H9 (cell line): ENCODE results near the gene GABPB2. TPM values are rescaled to one million over a fixed set of nuclear protein-coding genes. Genes with fewer than 3 reads are reported as not detected.

Experiments used
- DNase-seq: peaks from one replicate; pipeline ENCODE4 v3.0.0-alpha.2; 2017
- H2AFZ ChIP-seq: one replicate; pipeline ENCODE4 v1.6.1; 2013; ENCODE audit warnings: mild to moderate bottlenecking, low read length, control low read depth, moderate library complexity
- H2AK5ac ChIP-seq: 2 replicates; pipeline ENCODE4 v1.6.1; 2013; ENCODE audit warnings: low read length, control low read depth, mixed read lengths; ENCODE audit not compliant: insufficient read length
- H2BK120ac ChIP-seq: one replicate; pipeline ENCODE4 v1.6.1; 2013; ENCODE audit warnings: low read depth, mild to moderate bottlenecking, low read length, control low read depth, inconsistent platforms; ENCODE audit not compliant: poor library complexity, severe bottlenecking
- H2BK12ac ChIP-seq: 2 replicates; pipeline ENCODE4 v1.6.1; 2013; ENCODE audit warnings: low read length, control low read depth, mixed read lengths, low read depth; ENCODE audit not compliant: insufficient read length
- H2BK15ac ChIP-seq: 2 replicates; pipeline ENCODE4 v1.6.1; 2013; ENCODE audit warnings: low read depth, low read length, control low read depth
- H2BK20ac ChIP-seq: one replicate; pipeline ENCODE4 v1.6.1; 2013; ENCODE audit warnings: low read depth, mild to moderate bottlenecking, low read length, control low read depth, inconsistent platforms; ENCODE audit not compliant: poor library complexity, severe bottlenecking
- H2BK5ac ChIP-seq: 2 replicates; pipeline ENCODE4 v1.6.1; 2013; ENCODE audit warnings: low read length, control low read depth, mixed read lengths; ENCODE audit not compliant: insufficient read length
- H3K14ac ChIP-seq: 2 replicates; pipeline ENCODE4 v1.6.1; 2013; ENCODE audit warnings: low read length, control low read depth; ENCODE audit not compliant: insufficient read depth
- H3K18ac ChIP-seq: 2 replicates; pipeline ENCODE4 v1.6.1; 2013; ENCODE audit warnings: low read depth, mild to moderate bottlenecking, mixed read lengths, low read length, control low read depth; ENCODE audit not compliant: insufficient read length
- H3K23ac ChIP-seq: 2 replicates; pipeline ENCODE4 v1.6.1; 2013; ENCODE audit warnings: low read length, control low read depth, mixed read lengths, low read depth; ENCODE audit not compliant: insufficient read length
- H3K23me2 ChIP-seq: 2 replicates; pipeline ENCODE4 v1.6.1; 2013; ENCODE audit warnings: low read depth, mild to moderate bottlenecking, mixed read lengths, low read length, control low read depth; ENCODE audit not compliant: insufficient read length, poor library complexity, severe bottlenecking
- H3K27ac ChIP-seq: 2 replicates; pipeline ENCODE4 v1.5.1; 2013; ENCODE audit warnings: low read length, control low read depth, mixed read lengths, low read depth; ENCODE audit not compliant: insufficient read length
- H3K27me3 ChIP-seq: 2 replicates; pipeline ENCODE4 v1.6.1; 2013; ENCODE audit warnings: low read length, control low read depth, inconsistent platforms; ENCODE audit not compliant: insufficient read depth
- H3K4ac ChIP-seq: 2 replicates; pipeline ENCODE4 v1.6.1; 2013; ENCODE audit warnings: low read depth, mild to moderate bottlenecking, control low read depth, inconsistent platforms, low read length, moderate library complexity
- H3K4me1 ChIP-seq: 2 replicates; pipeline ENCODE4 v1.6.1; 2013; ENCODE audit warnings: low read length, control low read depth, inconsistent platforms; ENCODE audit not compliant: insufficient read depth
- H3K4me2 ChIP-seq: 2 replicates; pipeline ENCODE4 v1.6.1; 2013; ENCODE audit warnings: low read length, control low read depth, mixed read lengths; ENCODE audit not compliant: insufficient read length, insufficient read depth
- H3K56ac ChIP-seq: 2 replicates; pipeline ENCODE4 v1.6.1; 2013; ENCODE audit warnings: low read depth, mild to moderate bottlenecking, mixed read lengths, low read length, control low read depth; ENCODE audit not compliant: insufficient read length
- H3K79me1 ChIP-seq: 2 replicates; pipeline ENCODE4 v1.6.1; 2013; ENCODE audit warnings: low read depth, mild to moderate bottlenecking, moderate library complexity, low read length, control low read depth, inconsistent platforms; ENCODE audit not compliant: insufficient read depth, poor library complexity, severe bottlenecking
- H3K79me2 ChIP-seq: 2 replicates; pipeline ENCODE4 v1.6.1; 2013; ENCODE audit warnings: low read length, control low read depth, inconsistent platforms; ENCODE audit not compliant: insufficient read depth
- H3K9ac ChIP-seq: 2 replicates; pipeline ENCODE4 v1.6.1; 2013; ENCODE audit warnings: low read length, control low read depth, mixed read lengths; ENCODE audit not compliant: insufficient read length; ENCODE audit errors: extremely low read depth
- H3K9me3 ChIP-seq: one replicate; pipeline ENCODE4 v1.6.1; 2013; ENCODE audit warnings: low read depth, low read length, inconsistent platforms; ENCODE audit not compliant: control insufficient read depth
- H3T11ph ChIP-seq: one replicate; pipeline ENCODE4 v1.6.1; 2013; ENCODE audit warnings: mild to moderate bottlenecking, low read length, control low read depth, inconsistent platforms
- H4K20me1 ChIP-seq: one replicate; pipeline ENCODE4 v1.6.1; 2013; ENCODE audit not compliant: control insufficient read depth, insufficient read length, insufficient read depth
- H4K5ac ChIP-seq: 2 replicates; pipeline ENCODE4 v1.6.1; 2013; ENCODE audit warnings: low read depth, mild to moderate bottlenecking, mixed read lengths, low read length, control low read depth; ENCODE audit not compliant: insufficient read length
- H4K8ac ChIP-seq: replicated peaks from 2 replicates; pipeline ENCODE4 v1.6.1; 2013; ENCODE audit warnings: low read length, control low read depth, mixed read lengths, low read depth; ENCODE audit not compliant: insufficient read length
- H4K91ac ChIP-seq: 2 replicates; pipeline ENCODE4 v1.6.1; 2013; ENCODE audit warnings: low read depth, mild to moderate bottlenecking, moderate library complexity, mixed read lengths, low read length, control low read depth; ENCODE audit not compliant: insufficient read length
- H3K27ac Mint-ChIP-seq, 3 experiments: 2 replicates in 2 of 3; 3 replicates in 1 of 3; pipeline ENCODE4 v1.8.0; 2020 to 2021; ENCODE audit warnings: mixed read lengths in 3 of 3, mild to moderate bottlenecking in 1 of 3, moderate library complexity in 1 of 3
- H3K27me3 Mint-ChIP-seq: 2 replicates; pipeline ENCODE4 v1.8.0; 2021; ENCODE audit warnings: low read depth, mild to moderate bottlenecking, moderate library complexity, mixed read lengths
- H3K36me3 Mint-ChIP-seq, 3 experiments: 2 replicates in 2 of 3; 3 replicates in 1 of 3; pipeline ENCODE4 v1.8.0; 2020 to 2021; ENCODE audit warnings: low read depth in 3 of 3, mixed read lengths in 3 of 3; ENCODE audit not compliant: insufficient read depth in 1 of 3
- H3K4me1 Mint-ChIP-seq, 2 experiments: 2 replicates each; pipeline ENCODE4 v1.8.0; 2020; ENCODE audit warnings: mixed read lengths in 2 of 2
- H3K4me3 Mint-ChIP-seq, 2 experiments: 2 replicates in 1 of 2; 3 replicates in 1 of 2; pipeline ENCODE4 v1.8.0; 2020 to 2021; ENCODE audit warnings: mild to moderate bottlenecking in 2 of 2, mixed read lengths in 2 of 2, moderate library complexity in 1 of 2
- H3K9me3 Mint-ChIP-seq, 2 experiments: 2 replicates in 1 of 2; 3 replicates in 1 of 2; pipeline ENCODE4 v1.8.0; 2020; ENCODE audit warnings: mild to moderate bottlenecking in 2 of 2, mixed read lengths in 2 of 2, moderate library complexity in 1 of 2
- WGBS: extraction: QIAGEN DNeasy Blood & Tissue Kit; methylation state at CpG from one replicate; pipeline ENCODE4 v1.1.7; 2013; ENCODE audit warnings: missing lambda C conversion rate, low lambda C conversion rate, mixed read lengths; ENCODE audit not compliant: insufficient read length; ENCODE audit errors: extremely low coverage; 5-methylcytosine and 5-hydroxymethylcytosine counted together
- total RNA-seq: library from RNA; stranded (reverse); gene quantifications from 2 replicates; pipeline ENCODE4 v1.2.1, GENCODE V29; 2021
- TF ChIP-seq, protein P1 (sequence below): fragments of 200-600 bp; sonication (generic); conservative IDR thresholded peaks from 3 replicates; pipeline ENCODE4 v1.8.0; 2021; ENCODE audit warnings: antibody characterized with exemption, mild to moderate bottlenecking

Gene GABPB2
- total RNA-seq, 1 experiment from 2014 or later = 4.1 TPM

- Mint-ChIP-seq H3K4me3 (no peak overlapping the region), H3K4me1 (peaks cover 11 to 13% of the 10 kb centered on the region in 2 experiments), H3K27me3 (no peaks in the 10 kb centered on the region), H3K27ac (no peak overlapping the region), H3K9me3 (no peaks in the 10 kb centered on the region), H3K36me3 (peaks cover 26 to 54% (median 41%) of the 10 kb centered on the region in 3 experiments)
- Histone ChIP-seq H3K4ac (no peak overlapping the region), H3T11ph (no peak overlapping the region), H2BK5ac (no peak overlapping the region), H2AFZ (no peak overlapping the region), H3K4me1 (no peaks in the 10 kb centered on the region; the same call in 1 of the 2 replicates), H4K8ac (no peak overlapping the region), H3K27ac (no peak overlapping the region), H3K18ac (no peak overlapping the region), H3K14ac (no peak overlapping the region), H3K4me2 (no peak overlapping the region), H2BK20ac (no peak overlapping the region), H2BK15ac (no peak overlapping the region), H3K79me2 (no peaks in the 10 kb centered on the region), H2AK5ac (no peak overlapping the region), H3K79me1 (no peaks in the 10 kb centered on the region), H2BK120ac (no peak overlapping the region), H3K56ac (no peak overlapping the region), H3K9me3 (no peaks in the 10 kb centered on the region), H3K23me2 (no peaks in the 10 kb centered on the region), H4K20me1 (no peaks in the 10 kb centered on the region), H4K91ac (no peak overlapping the region), H4K5ac (no peak overlapping the region), H3K27me3 (no peaks in the 10 kb centered on the region), H3K9ac (no peak overlapping the region), H3K23ac (no peak overlapping the region), H2BK12ac (no peak overlapping the region)
- no peak for DNase-seq
- WGBS = no CpG with 5 or more reads among the region's 8 CpGs
- TF ChIP-seq, protein P1, sequence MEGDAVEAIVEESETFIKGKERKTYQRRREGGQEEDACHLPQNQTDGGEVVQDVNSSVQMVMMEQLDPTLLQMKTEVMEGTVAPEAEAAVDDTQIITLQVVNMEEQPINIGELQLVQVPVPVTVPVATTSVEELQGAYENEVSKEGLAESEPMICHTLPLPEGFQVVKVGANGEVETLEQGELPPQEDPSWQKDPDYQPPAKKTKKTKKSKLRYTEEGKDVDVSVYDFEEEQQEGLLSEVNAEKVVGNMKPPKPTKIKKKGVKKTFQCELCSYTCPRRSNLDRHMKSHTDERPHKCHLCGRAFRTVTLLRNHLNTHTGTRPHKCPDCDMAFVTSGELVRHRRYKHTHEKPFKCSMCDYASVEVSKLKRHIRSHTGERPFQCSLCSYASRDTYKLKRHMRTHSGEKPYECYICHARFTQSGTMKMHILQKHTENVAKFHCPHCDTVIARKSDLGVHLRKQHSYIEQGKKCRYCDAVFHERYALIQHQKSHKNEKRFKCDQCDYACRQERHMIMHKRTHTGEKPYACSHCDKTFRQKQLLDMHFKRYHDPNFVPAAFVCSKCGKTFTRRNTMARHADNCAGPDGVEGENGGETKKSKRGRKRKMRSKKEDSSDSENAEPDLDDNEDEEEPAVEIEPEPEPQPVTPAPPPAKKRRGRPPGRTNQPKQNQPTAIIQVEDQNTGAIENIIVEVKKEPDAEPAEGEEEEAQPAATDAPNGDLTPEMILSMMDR = no peak
These were observed 38.4 kb upstream of the GABPB2 start for GRCh38 chr1:151032164-151032563.
